WTC11 (cell line): ENCODE results near the gene SCO1.

Experiments
- PRDM15 ChIP-seq: sonication (generic); formaldehyde crosslinking; IDR thresholded peaks from 2 replicates; pipeline ENCODE4 v1.8.0; 2022; ENCODE audit warnings: missing genetic modification reagents
- SP1 ChIP-seq: sonication (generic); formaldehyde crosslinking; conservative IDR thresholded peaks from 2 replicates; pipeline ENCODE4 v1.8.1; 2022; ENCODE audit warnings: missing genetic modification reagents
- TF ChIP-seq, protein P1 (sequence below): fragments of 200-600 bp; IDR thresholded peaks from 2 replicates; pipeline ENCODE4 v1.8.0; 2022; ENCODE audit warnings: antibody characterized with exemption

GRCh38 chr17:10622617-10623485 is 74.5 kb downstream of the SCO1 start:
- TF ChIP-seq, protein P1, sequence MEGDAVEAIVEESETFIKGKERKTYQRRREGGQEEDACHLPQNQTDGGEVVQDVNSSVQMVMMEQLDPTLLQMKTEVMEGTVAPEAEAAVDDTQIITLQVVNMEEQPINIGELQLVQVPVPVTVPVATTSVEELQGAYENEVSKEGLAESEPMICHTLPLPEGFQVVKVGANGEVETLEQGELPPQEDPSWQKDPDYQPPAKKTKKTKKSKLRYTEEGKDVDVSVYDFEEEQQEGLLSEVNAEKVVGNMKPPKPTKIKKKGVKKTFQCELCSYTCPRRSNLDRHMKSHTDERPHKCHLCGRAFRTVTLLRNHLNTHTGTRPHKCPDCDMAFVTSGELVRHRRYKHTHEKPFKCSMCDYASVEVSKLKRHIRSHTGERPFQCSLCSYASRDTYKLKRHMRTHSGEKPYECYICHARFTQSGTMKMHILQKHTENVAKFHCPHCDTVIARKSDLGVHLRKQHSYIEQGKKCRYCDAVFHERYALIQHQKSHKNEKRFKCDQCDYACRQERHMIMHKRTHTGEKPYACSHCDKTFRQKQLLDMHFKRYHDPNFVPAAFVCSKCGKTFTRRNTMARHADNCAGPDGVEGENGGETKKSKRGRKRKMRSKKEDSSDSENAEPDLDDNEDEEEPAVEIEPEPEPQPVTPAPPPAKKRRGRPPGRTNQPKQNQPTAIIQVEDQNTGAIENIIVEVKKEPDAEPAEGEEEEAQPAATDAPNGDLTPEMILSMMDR: no peak
- TF ChIP-seq SP1 (no peak), PRDM15 (CRISPR knock-in tag) (no peak)
